NCI-H748 treated with DMSO at 0.1 percent for 48 hours (cell line): ENCODE results near the gene HAO2.

Experiments used
- DNase-seq: peaks from one replicate; lab custom pipeline; 2025; lab: John Stamatoyannopoulos, UW

The HAO2 gene

DNA sequence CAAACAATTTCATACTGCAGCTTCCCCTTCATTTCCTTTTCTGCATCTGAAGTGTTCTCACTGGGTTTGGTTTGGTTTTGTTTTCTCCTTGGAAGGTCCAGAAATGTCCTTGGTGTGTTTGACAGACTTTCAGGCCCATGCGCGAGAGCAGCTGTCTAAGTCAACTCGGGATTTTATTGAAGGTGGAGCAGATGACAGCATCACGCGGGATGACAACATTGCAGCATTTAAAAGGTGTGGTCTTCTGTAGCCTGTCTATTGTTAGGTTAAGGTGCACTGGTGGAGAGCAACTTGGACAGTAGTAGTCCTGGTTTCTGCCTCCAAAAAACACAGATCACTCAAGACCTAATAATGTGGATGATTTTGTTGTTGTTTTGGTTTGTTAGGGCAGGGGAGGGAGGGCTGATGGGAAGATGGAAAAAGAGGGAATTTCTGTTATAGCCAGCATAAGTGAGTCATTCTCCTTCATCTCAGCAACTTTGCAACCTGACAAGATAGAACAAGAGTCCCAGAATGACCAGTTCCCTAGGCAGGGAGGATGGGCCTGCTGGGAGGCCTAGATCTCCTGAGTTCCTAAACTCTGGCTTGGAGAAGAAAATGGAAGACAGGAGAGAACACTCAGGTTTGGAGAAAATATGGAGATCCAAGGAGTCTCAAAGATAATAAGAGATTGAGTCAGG is 12.5 kb downstream of the HAO2 start:
- no peak for DNase-seq

DNA sequence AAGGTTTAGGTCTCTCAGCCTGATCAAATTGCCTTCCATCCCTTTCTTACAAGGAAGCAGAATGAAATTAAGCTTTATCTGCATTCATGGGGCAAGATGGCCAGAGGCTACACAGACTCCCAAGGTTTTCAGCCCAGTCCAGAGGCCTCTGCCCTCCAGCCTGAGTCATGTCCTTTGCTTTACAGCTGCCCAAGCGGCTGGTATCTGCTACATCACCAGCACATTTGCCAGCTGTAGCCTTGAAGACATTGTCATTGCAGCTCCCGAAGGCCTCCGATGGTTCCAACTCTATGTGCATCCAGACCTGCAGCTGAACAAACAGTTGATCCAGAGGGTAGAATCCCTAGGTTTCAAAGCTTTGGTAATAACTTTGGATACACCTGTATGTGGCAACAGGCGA is 16.0 kb downstream of the HAO2 start:
- DNase-seq: no peak

DNA sequence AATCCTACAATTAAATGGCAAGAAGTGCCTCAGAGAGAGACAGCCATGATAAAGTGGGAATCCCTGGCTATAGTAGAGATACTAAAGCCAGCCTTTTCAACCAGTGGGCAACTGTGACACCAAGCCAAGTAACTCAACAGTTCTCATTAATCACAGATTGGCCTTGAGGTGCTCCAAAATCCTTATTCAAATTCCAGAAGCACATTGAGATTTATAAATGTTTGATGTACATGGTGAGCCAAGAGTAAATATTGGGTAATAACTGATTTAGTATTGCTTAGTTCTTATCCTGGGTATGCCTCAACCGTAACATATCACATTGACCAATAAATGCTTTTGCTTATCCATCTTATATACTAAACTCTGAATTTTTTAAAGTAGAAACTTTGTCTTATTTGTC is 17.1 kb downstream of the HAO2 start:
- no peak for DNase-seq

DNA sequence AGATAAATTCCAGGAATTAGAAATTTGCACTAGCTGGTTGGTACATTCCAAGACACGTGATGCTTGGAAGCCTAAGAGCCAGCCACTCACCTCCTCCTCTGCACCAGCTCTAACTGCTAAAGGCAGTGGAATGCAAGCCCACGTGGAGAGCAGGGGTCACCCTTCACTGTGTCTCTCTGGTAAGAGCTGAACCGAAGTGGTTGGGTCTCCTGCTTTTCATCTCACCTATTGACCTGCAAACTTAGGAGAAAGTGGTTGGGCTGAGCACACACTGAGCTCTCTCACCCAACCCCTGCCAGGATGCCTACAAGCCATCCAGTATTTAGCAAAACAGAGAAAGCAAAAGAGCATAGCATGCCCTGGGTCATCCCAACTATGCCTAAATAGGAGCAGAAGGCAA is 19.3 kb downstream of the HAO2 start:
- DNase-seq: no peak

DNA sequence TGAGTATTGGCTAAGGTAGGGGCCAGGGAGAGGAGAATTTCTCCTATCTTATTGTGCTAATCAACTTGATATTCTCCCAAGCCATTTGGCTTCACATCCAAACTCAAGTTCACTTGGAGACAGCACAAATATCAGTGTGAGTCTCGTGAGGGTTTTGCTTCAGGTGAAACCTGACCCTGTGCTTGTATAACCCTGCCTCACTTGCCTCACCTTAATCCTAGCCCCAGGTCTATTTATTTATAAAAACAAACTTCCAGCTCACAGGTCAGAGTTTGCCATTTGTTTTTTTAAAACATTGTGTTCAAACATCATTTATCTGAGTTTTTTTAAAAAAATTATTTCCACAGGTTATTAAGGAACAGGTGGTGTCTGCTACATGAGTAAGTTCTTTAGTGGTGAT is 19.9 kb downstream of the HAO2 start:
- DNase-seq: no peak

DNA sequence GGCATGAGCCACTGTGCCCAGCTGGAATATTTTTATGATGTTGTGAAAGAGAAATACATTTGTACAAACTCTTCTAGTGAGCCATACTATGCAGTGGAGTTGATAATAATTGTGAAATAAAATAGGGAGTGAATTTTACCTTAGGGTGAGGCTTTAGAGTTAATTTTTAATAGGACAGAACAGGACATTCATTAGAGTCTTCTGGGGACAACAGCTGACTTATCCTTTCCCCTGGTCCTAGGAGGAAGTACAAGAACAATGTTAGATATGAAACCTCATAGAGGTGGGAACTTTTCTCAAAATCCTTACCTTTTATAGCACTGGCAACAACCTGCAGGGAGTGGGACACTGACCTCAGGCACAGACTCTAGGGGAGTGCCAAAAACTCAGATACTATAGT is 21.9 kb downstream of the HAO2 start:
- no peak for DNase-seq

DNA sequence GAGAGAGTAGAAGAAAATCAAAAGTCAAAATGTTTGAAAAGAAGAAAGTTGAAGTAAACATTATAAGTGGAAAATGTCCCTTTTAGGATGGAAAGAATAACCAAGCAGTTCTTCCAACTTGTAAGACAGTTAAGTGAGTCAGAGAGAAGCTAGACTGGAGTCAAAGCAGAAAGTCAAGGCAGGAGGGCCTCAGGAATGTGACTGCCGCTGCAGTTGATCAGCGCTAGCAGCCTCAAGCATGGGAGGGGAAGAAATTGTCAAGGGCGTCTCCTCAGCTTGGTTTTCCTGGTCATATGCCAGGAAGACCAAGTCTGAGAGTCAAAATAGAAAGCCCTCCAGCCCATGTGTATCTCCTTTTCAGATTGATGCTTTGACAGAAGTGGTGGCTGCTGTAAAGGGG is 23.2 kb downstream of the HAO2 start:
- DNase-seq: no peak

DNA sequence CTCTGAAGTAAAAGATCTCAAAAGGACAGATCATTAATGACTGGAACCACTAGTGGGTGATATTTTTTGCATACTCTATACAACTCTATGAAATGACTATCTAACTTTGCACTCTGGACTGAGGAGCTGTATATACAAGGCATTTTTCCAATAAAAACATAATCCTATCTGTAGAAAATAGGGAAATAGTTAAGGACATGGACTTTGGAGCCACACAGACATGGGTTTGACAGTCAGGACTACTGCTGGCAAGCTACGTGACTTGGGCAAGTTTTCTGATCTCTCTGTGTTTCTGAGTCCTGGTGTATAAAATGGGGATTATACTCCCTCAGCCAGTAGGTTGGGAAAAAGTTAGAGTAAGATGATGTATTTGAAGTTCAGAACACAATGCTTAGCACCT is 25.5 kb downstream of the HAO2 start:
- no peak for DNase-seq

DNA sequence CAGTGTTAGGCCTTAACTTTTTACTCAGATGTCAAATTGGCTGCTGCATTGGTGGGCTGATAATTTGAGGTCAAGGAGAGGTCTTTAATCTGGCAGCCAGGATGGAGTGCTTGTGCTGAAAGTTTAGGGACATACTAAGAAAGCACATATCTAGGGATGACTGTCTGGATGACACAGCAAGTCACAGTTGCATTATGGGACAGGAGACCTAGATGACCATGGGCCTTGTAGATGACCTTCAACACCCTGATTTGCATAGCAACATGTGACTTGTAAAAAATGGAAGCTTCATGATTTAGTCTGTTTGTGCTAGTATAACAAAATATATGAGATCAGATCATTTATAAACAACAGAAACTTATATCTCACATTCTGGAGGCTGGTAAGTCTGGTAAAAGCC is 28.4 kb downstream of the HAO2 start:
- DNase-seq: no peak

DNA sequence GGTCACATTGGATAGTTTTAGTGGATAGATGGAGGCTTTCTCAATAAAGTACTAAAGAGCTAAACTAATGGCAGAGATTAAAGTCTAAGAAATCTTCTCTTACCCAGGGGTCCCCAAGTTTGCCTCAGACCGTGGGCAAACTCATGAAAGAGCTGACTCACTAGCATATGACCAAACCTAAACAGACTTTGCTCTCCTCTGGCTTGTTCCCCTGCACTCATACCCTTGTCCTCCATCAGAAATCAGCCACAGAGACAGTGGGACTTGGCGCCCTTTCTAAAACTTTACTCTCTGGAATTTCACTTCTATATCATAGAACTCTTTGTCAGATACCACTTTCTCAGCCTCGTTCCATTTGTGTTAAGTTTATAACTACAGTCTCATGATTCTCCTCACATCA is 29.4 kb downstream of the HAO2 start:
- no peak for DNase-seq

DNA sequence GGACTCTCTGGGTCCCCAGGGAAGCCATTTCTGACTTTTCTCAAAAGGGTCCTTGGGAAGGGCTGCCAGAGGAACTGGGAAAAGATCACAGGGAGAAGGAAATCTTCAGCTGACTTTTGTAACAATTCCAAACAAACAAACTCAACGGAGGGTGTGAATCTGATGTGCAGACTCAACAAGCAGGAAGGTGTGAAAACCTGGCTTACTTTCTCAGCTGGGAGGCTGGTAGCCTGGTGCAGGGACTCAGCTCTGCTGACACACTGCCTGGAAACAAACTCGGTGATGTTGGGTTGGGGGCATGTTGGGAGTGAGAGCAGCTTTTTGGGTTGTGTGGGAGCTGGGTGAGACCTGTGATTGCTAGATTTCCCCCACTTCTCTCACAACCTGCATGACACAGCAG is 36.2 kb downstream of the HAO2 start:
- no peak for DNase-seq

DNA sequence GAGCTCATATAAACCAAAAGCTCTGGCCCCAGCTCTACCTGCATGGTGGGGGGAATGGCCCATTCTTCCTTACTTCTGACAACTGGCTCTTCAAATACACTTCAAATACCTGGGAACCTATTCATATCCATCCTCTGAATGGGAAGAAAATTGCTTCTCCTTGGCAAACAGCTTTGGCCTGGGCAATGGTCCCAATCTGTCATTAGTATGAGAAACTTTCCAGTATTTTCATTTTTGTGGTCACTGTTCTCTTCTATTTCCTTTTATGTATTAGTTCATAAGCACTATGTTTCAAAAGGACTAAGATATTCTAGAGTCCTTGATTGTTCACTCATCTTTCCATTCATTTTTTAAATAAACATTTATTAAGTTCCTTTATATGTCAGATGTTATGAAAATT is 41.1 kb downstream of the HAO2 start:
- no peak for DNase-seq

DNA sequence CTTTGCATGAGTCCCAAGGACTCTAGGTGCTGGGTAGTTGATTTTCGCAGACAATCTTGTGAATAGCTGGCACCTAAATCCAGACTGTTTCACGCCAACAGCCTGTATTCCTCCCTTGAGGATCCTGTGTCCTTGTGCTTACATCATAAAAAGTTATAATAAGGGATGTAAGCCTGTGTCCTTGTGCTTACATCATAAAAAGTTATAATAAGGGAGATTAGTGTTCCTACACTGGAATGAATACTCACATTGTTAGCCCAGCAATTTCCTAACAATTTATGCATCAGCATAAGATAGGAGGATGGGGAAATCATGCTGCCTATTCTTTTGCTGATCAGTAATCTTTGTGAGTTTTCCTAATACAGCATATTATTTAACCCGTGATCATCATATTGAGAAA is 42.4 kb downstream of the HAO2 start:
- no peak for DNase-seq

DNA sequence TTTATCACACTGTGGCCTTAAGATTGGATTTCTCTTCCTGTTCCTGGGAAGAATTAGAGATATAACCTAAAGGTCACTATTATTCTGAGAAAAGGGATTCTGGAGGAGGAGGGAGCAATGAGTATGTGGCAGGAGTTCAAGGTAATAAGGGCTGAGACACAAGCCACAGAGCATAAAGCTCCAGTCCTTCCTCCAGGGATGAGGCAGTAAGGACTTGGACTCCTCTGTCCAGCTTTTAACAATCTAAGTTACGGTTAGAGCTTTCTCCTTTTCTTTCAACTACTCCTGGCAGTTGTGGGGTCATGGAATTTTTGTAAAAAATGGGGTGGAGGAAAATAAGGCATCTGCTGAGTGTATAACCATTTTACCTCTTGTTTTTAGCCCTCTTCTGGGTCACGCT is 46.4 kb downstream of the HAO2 start, which contains the start of gene HSD3B2:
Gene HSD3B2, plus strand, starts transcription at position 201 of the 400 bp plus-strand sequence. CDS start 270 bp downstream, outside the sequence.
- DNase-seq: no peak

DNA sequence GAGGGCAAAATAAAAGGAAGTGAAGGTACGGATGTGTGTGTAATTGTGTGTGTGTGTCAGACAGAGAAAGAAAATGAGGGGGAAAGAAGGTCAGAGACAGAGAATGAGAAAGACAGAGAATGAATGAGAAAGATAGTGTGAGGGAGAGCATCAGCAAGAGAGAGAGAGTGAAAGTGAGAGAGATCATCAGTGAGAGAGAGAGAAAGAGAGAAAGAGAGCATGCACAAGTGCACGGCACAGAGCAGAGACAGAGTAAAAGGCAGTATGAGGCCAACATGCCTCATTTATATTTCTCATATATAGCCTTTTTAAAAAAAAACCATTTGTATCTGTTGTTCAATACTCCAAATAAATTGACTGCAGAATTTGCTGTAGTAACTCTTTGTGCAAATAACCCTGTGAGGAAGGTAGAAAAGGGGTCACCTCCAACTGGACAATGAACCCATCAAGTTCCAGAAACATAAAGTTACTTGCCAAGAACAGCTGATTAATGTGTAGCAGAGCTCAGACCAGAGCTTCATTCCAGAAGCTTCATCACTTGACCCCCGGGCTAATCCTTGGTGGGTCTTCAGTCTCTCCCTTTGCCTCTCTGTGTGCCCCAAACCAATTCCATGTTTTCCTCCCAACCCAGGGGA is 47.5 kb downstream of the HAO2 start:
- no peak for DNase-seq

DNA sequence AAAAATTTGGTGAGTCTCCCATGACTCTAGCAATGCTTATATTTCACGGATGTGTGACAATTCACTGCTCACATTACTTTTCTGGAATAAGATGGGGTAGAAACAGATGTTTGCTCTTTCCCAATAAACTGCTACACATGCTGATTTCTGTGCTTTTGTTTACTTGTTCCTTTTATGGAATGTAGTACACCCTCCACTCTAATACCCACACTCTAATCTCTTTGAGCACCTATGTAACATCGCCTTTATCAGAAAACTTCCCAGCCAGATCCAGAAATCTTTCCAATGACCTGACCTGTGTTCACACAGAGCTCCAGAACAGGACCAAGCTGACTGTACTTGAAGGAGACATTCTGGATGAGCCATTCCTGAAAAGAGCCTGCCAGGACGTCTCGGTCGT is 50.5 kb downstream of the HAO2 start:
- DNase-seq: no peak

DNA sequence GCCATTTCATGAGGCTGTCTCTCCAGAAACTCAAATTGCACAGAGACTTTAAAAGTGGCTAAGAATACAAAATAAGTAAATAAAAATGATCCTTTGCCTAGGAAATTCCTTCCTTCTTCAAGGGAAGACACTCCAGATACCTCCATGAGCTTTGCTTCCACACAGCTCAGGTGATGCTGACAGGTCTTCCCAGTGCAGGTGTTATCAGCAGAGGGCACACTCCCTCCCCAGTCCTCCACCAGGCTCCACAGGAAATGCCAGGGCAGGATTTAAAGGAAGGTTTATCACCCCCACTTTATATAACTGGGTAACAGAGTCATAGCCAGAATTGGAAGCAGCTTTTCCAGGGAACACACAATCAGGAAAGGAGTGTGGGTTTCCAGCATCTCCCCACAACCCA is 52.1 kb downstream of the HAO2 start:
- no peak for DNase-seq

DNA sequence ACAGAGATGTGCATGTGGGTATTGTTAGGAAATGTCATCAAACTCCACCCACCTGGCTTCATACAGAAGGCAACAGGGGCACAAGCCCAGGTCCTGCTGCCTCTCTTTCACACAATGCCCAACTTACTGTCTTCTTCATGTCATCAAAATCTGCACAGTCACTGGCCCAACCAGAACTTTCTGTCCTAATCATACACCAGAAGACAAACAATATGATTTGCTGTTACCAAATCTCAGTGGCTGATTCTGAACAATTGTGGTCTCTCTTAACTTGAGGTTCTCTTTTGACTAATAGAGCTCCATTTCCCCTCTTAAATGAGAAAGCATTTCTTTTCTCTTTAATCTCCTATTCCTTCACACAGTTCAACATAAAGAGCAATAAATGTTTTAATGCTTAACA is 54.0 kb downstream of the HAO2 start:
- DNase-seq: no peak

DNA sequence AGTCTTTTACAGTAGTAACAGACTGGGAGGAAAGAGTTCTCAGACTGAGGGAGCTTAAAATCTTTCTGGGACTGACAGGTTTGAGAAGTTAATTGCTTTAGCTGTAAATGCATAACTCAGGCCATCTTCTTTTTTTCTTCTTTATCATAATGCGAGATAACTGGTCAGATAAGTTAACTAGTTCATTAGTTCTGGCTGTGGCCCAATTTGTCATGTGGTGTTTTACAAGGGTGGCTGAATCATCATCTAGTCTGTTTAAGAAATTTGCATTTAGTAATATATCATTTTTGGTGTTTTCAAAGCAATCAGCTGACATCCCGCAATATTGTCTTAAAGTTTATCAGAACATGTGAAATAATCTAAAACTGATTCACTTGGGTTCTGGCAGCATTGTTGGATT is 60.4 kb downstream of the HAO2 start:
- DNase-seq: no peak

DNA sequence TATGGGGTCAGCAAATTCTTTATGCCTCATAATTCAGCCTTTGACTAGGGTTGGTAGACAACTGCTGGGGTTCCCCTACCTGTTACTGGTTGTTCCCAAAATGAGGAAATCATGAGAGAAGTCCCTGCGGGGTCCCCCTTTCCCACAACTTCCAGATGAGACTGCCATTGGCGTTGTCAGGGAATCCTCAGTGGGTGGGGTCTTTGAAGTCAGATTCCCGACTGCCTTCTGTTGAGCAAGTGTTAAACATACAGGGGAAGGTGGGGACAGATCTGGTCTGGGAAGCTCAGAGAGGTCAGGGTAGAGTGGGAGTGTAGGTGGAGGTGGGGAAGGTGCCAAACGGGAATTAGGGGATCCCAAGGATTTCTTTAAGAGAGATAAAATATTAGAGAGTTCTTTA is 61.1 kb downstream of the HAO2 start:
- DNase-seq: no peak

DNA sequence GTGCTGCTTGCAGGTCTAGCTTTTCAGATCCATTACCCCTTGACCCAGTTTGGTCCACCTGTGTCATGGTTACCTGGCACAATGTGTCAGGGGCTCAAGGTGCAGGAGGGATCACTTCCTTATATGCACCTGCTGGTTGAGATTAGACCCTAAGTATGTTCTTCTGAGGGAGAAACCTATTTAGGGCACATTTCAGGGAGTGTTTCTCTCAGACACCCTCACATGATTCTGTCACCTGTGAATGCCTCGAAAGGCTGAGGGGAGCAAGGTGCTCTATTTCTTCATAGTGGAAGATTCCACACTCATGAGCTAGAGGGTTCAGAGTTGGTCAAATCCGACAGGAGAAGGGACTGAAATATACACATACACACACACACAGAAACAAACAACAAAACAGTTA is 61.9 kb downstream of the HAO2 start:
- DNase-seq: no peak

DNA sequence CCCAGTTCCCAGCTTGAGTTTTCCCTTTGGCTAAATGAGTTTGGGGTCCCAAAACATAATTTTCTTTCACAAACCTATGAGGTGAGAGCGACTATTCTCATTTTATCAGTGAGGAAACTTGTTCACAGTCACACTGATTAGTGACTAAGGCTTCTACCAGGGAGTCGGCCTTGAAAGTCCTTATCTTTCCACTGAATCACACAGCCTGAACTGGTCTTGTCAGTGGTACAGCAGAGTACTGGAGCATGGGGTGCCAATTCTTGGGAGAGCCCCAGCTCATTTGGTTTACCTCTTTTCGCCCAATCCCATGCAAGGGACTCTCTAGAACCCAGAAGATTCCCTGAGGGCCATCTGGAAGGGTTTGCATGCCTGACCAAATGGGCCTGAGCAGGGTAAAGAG is 63.3 kb downstream of the HAO2 start:
- DNase-seq: no peak

DNA sequence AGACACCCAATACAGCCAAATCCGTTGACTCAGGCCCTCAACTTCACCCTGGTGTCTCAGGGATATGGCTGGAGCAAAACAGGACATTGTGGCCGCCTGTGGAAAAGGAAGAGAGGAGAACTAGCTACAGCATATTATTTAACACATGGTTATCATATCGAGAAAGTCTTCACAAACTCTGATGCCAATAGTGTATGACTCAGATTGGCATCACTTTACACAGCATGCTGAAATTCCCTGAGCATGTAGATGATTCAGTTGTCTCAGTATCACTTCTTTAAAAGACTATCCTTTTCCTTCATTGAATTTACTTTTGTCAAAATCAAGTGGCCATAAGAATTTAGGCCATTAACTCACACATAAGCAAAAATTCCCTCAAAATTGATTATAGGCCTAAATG is 66.5 kb downstream of the HAO2 start:
- DNase-seq: no peak

DNA sequence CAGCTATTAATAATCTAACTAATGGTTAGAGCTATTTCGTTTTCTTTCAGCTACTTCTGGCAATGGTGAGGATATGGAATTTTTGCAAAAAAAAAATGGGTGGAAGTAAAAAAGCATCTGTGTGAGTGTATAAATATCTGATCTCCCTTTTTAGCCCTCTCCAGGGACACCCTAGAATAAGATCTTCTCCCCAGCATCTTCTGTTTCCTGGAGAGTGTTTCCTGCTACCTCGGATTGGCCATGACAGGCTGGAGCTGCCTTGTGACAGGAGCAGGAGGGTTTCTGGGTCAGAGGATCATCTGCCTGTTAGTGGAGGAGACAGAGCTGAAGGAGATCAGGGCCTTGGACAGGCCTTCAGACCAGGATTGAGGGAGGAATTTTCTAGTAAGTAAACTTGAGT is 70.2 kb downstream of the HAO2 start:
- DNase-seq: no peak
